ENCODE measurements around the gene HLA-DMA.

The HLA-DMA gene

DNA sequence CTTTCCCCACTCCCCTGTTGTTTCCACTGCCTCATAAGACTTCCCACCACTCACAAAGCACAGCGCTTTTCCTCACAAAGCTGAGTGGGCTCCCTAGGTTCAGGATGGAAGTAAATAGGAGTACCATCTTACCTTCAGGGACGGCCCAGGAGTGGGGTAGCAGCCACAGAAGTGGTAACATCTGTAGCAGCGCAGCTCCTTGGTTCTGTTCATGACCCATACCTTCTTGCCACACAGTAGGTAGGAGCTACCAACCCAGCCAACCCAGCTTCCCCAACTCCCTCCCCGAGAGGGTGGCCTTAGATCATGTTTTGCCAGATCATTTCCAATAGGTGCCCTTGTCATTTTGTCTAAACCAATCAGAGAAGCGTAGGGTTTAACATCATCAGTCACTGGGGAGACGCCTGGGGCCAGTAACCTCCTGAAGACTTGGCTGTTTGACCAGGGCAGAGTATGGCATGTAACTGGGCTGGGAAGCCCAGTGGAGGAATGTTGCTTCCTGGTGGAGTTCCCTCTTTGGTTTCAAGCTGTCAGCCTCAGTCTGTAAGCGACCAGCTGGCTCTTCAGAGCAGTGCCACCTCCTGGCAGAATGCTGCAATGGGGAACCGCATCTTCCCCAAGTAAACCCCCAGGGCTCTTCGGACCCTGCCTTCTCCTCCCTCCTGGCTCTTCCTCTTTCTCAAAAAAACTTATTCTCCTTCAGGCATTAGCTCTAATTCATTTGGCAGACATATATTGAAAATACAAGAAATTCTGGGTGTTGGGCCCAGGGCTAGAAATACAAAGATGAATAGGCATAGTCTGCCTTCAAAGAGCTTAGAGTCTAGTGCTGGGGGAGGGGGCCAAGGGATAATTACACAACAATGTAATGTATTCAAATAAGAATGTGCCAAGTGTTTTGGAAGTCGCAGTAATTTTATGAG lies at the start of gene HLA-DMA:
HLA-DMA (minus strand) TSS at position 281 of the 923 bp plus-strand sequence; CDS start at position 220, 61 bp downstream.
- H3K4me3 ChIP-seq (ENCODE audit: low read depth, low read length) = peak within 1 kb of the TSS; percentile 16
- H3K36me3 ChIP-seq (ENCODE audit: control insufficient read depth, insufficient read depth, low read length) = no peaks in the 10 kb centered on the region
- no peak within 1 kb of the TSS for H3K9ac ChIP-seq (ENCODE audit: low read depth, low read length)
- H3K9me3 ChIP-seq (ENCODE audit: control insufficient read depth, insufficient read depth, low read length) = no peaks in the 10 kb centered on the region
- H3K27ac ChIP-seq (ENCODE audit: low read depth, low read length) = no peak within 1 kb of the TSS
- H3K27me3 ChIP-seq (ENCODE audit: control insufficient read depth, insufficient read depth, low read length) = no peaks in the 10 kb centered on the region
- H3K4me1 ChIP-seq (ENCODE audit: control insufficient read depth, insufficient read depth, low read length) = peaks cover 12% of the 10 kb centered on the region; the same call in 1 of the 2 replicates

DNA sequence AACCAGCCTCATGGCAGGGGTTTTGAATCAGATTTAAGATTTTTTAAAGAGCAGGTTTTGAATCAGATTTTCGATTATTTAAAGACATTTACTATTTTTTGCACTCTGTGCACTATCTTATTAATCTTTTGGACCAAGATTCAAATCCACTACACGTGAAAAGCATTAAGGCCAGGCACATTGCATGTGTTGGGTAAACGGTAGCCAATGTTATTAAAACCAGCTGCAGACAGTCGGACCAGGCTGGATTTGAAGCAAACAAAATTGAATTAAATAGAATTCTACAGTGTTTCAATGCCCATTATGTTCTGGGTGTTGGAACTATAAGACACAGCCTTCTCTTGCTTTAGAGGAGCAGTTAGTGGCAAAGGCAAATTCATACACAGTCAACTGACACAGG lies 48.8 kb upstream of the HLA-DMA start:
- H3K27me3 ChIP-seq (ENCODE audit: control insufficient read depth, insufficient read depth, low read length) = no peaks in the 10 kb centered on the region

DNA sequence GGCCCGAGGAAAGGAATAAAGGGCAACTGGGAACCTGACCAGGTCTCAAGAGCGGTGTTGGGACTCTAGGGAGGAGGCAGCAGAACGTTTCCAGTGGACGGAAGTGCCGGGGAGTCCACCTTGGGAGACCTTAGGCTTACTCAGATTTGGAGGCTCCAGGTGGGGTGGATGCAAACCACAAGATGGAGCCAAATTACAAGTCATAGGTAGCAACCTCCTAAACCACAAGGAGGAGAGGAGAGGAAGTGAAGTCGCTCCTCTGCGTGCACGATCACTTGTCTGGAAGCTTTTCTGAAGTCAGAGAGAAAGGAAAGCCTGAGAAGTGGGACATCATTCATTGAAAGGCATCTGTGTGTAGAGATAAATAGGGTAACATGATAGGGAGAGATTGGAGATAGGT lies 47.2 kb upstream of the HLA-DMA start:
- H3K9ac ChIP-seq (ENCODE audit: low read depth, low read length) = no peak overlapping the region
- H3K27me3 ChIP-seq (ENCODE audit: control insufficient read depth, insufficient read depth, low read length) = no peaks in the 10 kb centered on the region
- H3K4me1 ChIP-seq (ENCODE audit: control insufficient read depth, insufficient read depth, low read length) = no peaks in the 10 kb centered on the region

More for the DNA sequence above, 48.8 kb upstream of the HLA-DMA start:
- Histone ChIP-seq H3K9me3 (ENCODE audit: control insufficient read depth, insufficient read depth, low read length) (no peaks in the 10 kb centered on the region), H3K36me3 (ENCODE audit: control insufficient read depth, insufficient read depth, low read length) (peaks cover 10% of the 10 kb centered on the region), H3K9ac (ENCODE audit: low read depth, low read length) (no peak overlapping the region), H3K4me1 (ENCODE audit: control insufficient read depth, insufficient read depth, low read length) (no peaks in the 10 kb centered on the region), H3K27ac (ENCODE audit: low read depth, low read length) (no peak overlapping the region), H3K4me3 (ENCODE audit: low read depth, low read length) (no peak overlapping the region)

DNA sequence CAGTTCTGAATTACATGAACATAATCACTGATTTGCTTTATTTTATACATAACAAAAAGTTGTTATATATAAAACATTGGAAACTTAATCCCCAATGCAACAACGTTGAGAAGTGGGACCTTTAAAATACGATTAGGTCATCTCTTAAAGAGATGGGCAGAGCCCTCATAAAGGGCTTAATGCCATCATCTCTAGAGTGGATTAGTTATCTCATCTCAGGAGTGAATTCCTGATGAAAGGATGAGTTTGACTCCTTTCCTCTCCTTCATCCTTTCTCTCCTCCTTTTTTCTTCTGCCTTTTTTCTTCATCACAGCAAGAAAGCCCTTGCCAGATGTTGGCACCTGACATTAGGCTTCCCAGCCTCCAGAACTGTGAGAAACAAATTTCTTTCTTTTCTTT lies 42.6 kb upstream of the HLA-DMA start:
- Histone ChIP-seq H3K27ac (ENCODE audit: low read depth, low read length) (no peak overlapping the region), H3K4me3 (ENCODE audit: low read depth, low read length) (no peak overlapping the region), H3K9ac (ENCODE audit: low read depth, low read length) (no peak overlapping the region), H3K27me3 (ENCODE audit: control insufficient read depth, insufficient read depth, low read length) (no peaks in the 10 kb centered on the region), H3K4me1 (ENCODE audit: control insufficient read depth, insufficient read depth, low read length) (no peaks in the 10 kb centered on the region), H3K36me3 (ENCODE audit: control insufficient read depth, insufficient read depth, low read length) (no peaks in the 10 kb centered on the region), H3K9me3 (ENCODE audit: control insufficient read depth, insufficient read depth, low read length) (no peaks in the 10 kb centered on the region)

More for the DNA sequence above, 47.2 kb upstream of the HLA-DMA start:
- Histone ChIP-seq H3K36me3 (ENCODE audit: control insufficient read depth, insufficient read depth, low read length) (no peaks in the 10 kb centered on the region), H3K27ac (ENCODE audit: low read depth, low read length) (no peak overlapping the region), H3K4me3 (ENCODE audit: low read depth, low read length) (no peak overlapping the region), H3K9me3 (ENCODE audit: control insufficient read depth, insufficient read depth, low read length) (no peaks in the 10 kb centered on the region)

DNA sequence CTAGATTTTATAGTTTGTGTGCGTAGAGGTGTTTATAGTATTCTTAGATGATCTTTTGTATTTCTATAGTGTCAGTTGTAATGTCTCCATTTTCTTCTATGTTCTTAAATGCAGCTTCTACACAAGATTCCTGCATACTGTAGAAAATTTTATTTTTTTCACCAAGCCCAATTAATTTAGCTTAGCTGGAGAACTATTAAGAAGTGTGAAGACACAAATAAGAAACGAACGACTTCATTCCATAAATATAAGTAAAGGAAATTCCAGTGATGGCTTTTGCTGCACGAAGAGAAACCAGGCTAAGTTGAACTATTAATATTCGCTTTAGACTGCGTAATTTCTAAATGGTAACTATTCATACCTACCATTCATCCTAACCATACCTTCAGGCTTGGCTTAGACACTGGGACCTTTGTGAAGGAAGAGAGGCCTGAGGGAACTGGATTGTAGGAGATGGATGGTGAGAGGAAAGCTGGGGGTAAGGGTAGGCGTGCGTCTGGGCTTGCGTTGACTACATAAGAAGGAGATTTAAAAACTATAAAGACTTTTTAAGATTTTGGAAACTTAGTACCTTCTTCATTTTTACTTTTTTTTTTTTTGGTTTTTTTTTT lies 40.6 kb upstream of the HLA-DMA start:
- Histone ChIP-seq H3K4me3 (ENCODE audit: low read depth, low read length) (no peak overlapping the region), H3K9ac (ENCODE audit: low read depth, low read length) (no peak overlapping the region), H3K4me1 (ENCODE audit: control insufficient read depth, insufficient read depth, low read length) (no peaks in the 10 kb centered on the region), H3K27ac (ENCODE audit: low read depth, low read length) (no peak overlapping the region), H3K9me3 (ENCODE audit: control insufficient read depth, insufficient read depth, low read length) (no peaks in the 10 kb centered on the region), H3K36me3 (ENCODE audit: control insufficient read depth, insufficient read depth, low read length) (no peaks in the 10 kb centered on the region), H3K27me3 (ENCODE audit: control insufficient read depth, insufficient read depth, low read length) (no peaks in the 10 kb centered on the region)

DNA sequence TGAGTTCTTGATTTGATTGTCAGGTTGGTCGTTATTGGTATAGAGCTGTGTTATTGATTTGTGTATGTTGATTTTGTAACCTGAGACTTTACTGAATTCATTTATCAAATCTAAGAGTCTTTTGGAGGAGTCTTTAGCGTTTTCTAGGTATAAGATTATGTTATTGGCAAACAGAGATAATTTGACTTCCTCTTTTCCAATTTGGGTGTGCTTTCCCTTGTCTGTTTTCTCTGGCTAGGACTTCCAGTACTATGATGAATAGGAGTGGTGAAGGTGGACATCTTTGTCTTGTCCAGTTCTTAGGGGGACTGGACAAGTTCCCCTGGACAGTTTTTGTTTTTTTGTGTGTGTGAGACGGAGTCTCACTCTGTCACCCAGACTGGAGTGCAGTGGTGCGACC lies 39.1 kb upstream of the HLA-DMA start:
- Histone ChIP-seq H3K9me3 (ENCODE audit: control insufficient read depth, insufficient read depth, low read length) (no peaks in the 10 kb centered on the region), H3K27me3 (ENCODE audit: control insufficient read depth, insufficient read depth, low read length) (no peaks in the 10 kb centered on the region), H3K27ac (ENCODE audit: low read depth, low read length) (no peak overlapping the region), H3K4me1 (ENCODE audit: control insufficient read depth, insufficient read depth, low read length) (peaks cover 7% of the 10 kb centered on the region), H3K36me3 (ENCODE audit: control insufficient read depth, insufficient read depth, low read length) (no peaks in the 10 kb centered on the region), H3K4me3 (ENCODE audit: low read depth, low read length) (no peak overlapping the region), H3K9ac (ENCODE audit: low read depth, low read length) (no peak overlapping the region)

DNA sequence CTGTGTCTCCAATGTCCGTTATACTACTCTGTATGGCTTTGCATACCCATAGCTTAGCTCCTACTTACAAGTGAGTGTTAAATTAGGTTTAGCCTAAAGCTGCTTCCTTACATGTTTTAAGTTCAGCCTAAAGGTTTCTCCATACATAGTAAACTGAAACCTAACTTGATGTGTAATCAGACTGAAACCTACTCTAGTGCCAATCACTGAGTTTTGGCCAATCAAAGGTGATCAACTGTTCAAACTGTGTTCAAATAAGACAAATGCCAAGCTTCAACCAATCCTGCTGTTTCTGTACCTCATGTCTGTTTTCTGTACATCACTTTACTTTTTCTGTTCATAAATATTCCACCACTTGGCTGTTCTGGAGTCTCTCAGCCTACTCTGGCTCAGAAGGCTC lies 36.5 kb upstream of the HLA-DMA start:
- H3K27me3 ChIP-seq (ENCODE audit: control insufficient read depth, insufficient read depth, low read length) = no peaks in the 10 kb centered on the region
- no peaks in the 10 kb centered on the region for H3K36me3 ChIP-seq (ENCODE audit: control insufficient read depth, insufficient read depth, low read length)

DNA sequence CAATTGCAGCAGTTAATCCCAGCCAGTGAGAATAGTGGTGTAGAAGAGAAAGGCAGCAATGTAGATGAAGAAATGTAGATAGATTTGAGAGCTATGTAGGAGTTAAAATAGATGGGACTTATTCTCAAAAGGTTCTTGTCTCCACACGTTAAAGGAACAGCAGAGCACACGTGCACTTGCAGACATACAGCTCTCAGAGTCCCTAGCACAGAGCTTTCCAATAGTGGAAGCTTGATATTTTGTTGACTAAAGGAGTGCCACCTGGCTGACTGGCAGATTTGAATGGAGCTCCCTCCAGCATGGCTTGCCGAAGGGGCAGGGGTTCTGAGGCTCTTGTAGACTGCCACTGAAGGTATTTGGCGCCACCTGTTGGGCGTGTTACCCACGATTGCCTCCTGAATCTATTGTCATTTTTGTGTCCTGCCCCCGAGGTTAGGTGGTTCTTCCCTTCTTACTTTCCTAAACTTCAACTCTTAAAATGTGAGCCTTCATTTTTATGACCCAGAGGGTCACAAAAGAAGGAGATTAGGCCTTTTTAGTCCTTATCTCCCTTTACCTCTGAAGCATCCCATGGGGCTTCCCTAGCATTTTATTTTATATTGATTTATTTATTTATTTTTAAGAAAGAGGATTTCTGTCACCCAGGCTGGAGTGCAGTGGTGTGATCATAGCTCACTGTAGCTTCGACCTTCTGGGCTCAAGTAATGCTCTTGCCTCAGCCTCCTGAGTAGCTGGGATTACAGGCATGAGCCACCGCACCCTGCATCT lies 31.9 kb upstream of the HLA-DMA start:
- H3K27me3 ChIP-seq (ENCODE audit: control insufficient read depth, insufficient read depth, low read length) = no peaks in the 10 kb centered on the region
- peak overlapping the region; percentile 48 for H3K27ac ChIP-seq (ENCODE audit: low read depth, low read length)
- H3K4me1 ChIP-seq (ENCODE audit: control insufficient read depth, insufficient read depth, low read length) = peaks cover 7% of the 10 kb centered on the region

More for the DNA sequence above, 36.5 kb upstream of the HLA-DMA start:
- Histone ChIP-seq H3K9ac (ENCODE audit: low read depth, low read length) (no peak overlapping the region), H3K4me3 (ENCODE audit: low read depth, low read length) (no peak overlapping the region), H3K4me1 (ENCODE audit: control insufficient read depth, insufficient read depth, low read length) (peaks cover 7% of the 10 kb centered on the region), H3K9me3 (ENCODE audit: control insufficient read depth, insufficient read depth, low read length) (no peaks in the 10 kb centered on the region), H3K27ac (ENCODE audit: low read depth, low read length) (no peak overlapping the region)

DNA sequence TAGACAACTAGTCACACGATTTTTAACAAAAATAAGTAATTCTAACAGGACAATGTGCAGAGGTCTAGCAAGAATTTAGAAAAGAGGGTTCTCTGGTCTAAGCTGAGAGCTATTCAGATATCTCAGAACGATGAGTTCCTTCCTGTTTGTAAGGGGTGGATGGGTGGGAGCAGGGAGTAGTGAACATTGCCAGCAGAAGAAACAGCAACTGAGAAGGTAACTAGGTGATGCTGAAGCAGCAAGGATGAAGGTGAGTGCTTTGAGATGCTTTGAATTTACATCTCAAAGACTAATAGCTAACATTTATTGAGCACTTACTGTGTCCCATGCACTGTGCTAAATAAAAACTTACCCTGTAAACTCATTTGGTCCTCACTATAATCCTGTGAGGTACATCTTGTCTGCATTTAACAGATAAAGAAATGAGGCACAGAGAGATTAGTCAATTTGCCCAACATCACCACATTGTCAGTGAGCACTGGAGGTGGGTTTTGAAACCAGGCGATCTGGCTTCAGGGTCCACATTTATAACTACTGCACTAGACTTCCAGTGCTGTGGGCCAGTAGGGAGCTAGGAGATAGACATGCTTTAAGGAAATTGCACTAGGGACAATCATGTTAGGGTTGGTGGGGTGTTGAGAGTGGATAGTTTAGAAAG lies 31.2 kb upstream of the HLA-DMA start:
- peaks cover 7% of the 10 kb centered on the region for H3K4me1 ChIP-seq (ENCODE audit: control insufficient read depth, insufficient read depth, low read length)
- peaks cover 28% of the 10 kb centered on the region for H3K36me3 ChIP-seq (ENCODE audit: control insufficient read depth, insufficient read depth, low read length)
- H3K9me3 ChIP-seq (ENCODE audit: control insufficient read depth, insufficient read depth, low read length) = no peaks in the 10 kb centered on the region
- H3K27ac ChIP-seq (ENCODE audit: low read depth, low read length) = peak overlapping the region; percentile 48
- no peak overlapping the region for H3K4me3 ChIP-seq (ENCODE audit: low read depth, low read length)
- no peak overlapping the region for H3K9ac ChIP-seq (ENCODE audit: low read depth, low read length)
- H3K27me3 ChIP-seq (ENCODE audit: control insufficient read depth, insufficient read depth, low read length) = no peaks in the 10 kb centered on the region

More for the DNA sequence above, 31.9 kb upstream of the HLA-DMA start:
- Histone ChIP-seq H3K9me3 (ENCODE audit: control insufficient read depth, insufficient read depth, low read length) (no peaks in the 10 kb centered on the region), H3K4me3 (ENCODE audit: low read depth, low read length) (no peak overlapping the region), H3K9ac (ENCODE audit: low read depth, low read length) (no peak overlapping the region), H3K36me3 (ENCODE audit: control insufficient read depth, insufficient read depth, low read length) (peaks cover 21% of the 10 kb centered on the region)

DNA sequence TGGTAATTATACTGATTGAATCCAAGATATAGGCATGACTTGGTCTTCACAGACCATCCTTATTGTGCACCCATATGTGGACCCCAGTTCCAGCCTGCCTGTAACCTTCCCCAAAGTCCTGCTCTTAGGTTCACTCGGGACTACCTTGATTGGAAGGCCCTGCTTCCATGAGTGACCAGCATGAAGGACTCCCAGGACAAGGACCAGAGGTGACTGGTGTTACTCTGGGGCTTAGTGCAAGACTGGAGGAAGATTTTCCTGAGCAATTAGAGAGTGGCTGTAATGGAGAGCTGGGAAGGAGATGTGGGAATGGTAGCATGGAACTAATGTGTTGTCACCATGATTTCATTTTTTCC lies 30.6 kb upstream of the HLA-DMA start:
- Histone ChIP-seq H3K27me3 (ENCODE audit: control insufficient read depth, insufficient read depth, low read length) (no peaks in the 10 kb centered on the region), H3K36me3 (ENCODE audit: control insufficient read depth, insufficient read depth, low read length) (peaks cover 34% of the 10 kb centered on the region), H3K27ac (ENCODE audit: low read depth, low read length) (peak overlapping the region; percentile 7), H3K4me1 (ENCODE audit: control insufficient read depth, insufficient read depth, low read length) (peaks cover 7% of the 10 kb centered on the region), H3K4me3 (ENCODE audit: low read depth, low read length) (no peak overlapping the region), H3K9ac (ENCODE audit: low read depth, low read length) (no peak overlapping the region), H3K9me3 (ENCODE audit: control insufficient read depth, insufficient read depth, low read length) (no peaks in the 10 kb centered on the region)

Data from HUES48 (cell line).